ENCODE results near the gene FAM200B. TPM values are rescaled to one million over a fixed set of nuclear protein-coding genes. Genes with fewer than 3 reads are reported as not detected.
A peak's percentile ranks its signal among the peaks of the same experiment; 100 is the strongest.
"Not testable (repeated sequence)": the region's sequence is repeated elsewhere in the genome, so short reads cannot be mapped to it uniquely, and the experiment has no call there.

FAM200B gene
- total RNA-seq, 3 donors from 2014 or later: 34.7 to 66.9 (median 55.9) TPM

- H3K27me3 ChIP-seq: no peaks in the 10 kb centered on the region
- no peak overlapping the region for H3K4me3 ChIP-seq
- DNase-seq (ENCODE audit: low spot score in 2 of 2): no peak
- H3K27ac ChIP-seq: no peak overlapping the region
- intact Hi-C loops (cut with DNase I; ENCODE audit: low total_unique reads): no loop called here
- H3K9me3 ChIP-seq: no peaks in the 10 kb centered on the region
- H3K4me1 ChIP-seq: no peaks in the 10 kb centered on the region
- TF ChIP-seq CTCF (IDR thresholded peaks at IDR 0.05) (peak; percentile 47 to 74 (median 53)), POLR2AphosphoS5 (IDR thresholded peaks at IDR 0.05) (no peak), POLR2A (IDR thresholded peaks at IDR 0.05) (no peak)
- no peaks in the 10 kb centered on the region for H3K36me3 ChIP-seq
Observed at GRCh38 chr4:15729910-15730533, 48.4 kb downstream of the FAM200B start.

GRCh38 chr4:15733061-15733460 is 51.4 kb downstream of the FAM200B start:
- H3K9me3 ChIP-seq; H3K4me1 ChIP-seq; DNase-seq (ENCODE audit: low spot score in 2 of 2); H3K27me3 ChIP-seq; H3K4me3 ChIP-seq; H3K27ac ChIP-seq; H3K36me3 ChIP-seq; intact Hi-C loops (cut with DNase I; ENCODE audit: low total_unique reads): not testable (repeated sequence)

GRCh38 chr4:15735536-15735935 is 53.9 kb downstream of the FAM200B start:
- intact Hi-C loops (cut with DNase I; ENCODE audit: low total_unique reads): no loop called here
- DNase-seq (ENCODE audit: low spot score in 2 of 2): no peak
- no peak overlapping the region for H3K4me3 ChIP-seq
- no peak for TF ChIP-seq POLR2A (IDR thresholded peaks at IDR 0.05)
- no peak for TF ChIP-seq CTCF (IDR thresholded peaks at IDR 0.05)
- TF ChIP-seq POLR2AphosphoS5 (IDR thresholded peaks at IDR 0.05): no peak
- H3K36me3 ChIP-seq: no peaks in the 10 kb centered on the region
- H3K27ac ChIP-seq: no peak overlapping the region
- no peaks in the 10 kb centered on the region for H3K9me3 ChIP-seq
- no peaks in the 10 kb centered on the region for H3K27me3 ChIP-seq
- no peaks in the 10 kb centered on the region for H3K4me1 ChIP-seq

GRCh38 chr4:15736514-15737050 is 55.0 kb downstream of the FAM200B start:
- no peak overlapping the region for H3K27ac ChIP-seq
- no peak overlapping the region for H3K4me3 ChIP-seq
- no peaks in the 10 kb centered on the region for H3K27me3 ChIP-seq
- no peak for DNase-seq (ENCODE audit: low spot score in 2 of 2)
- no peaks in the 10 kb centered on the region for H3K9me3 ChIP-seq
- TF ChIP-seq POLR2A (IDR thresholded peaks at IDR 0.05) (no peak), POLR2AphosphoS5 (IDR thresholded peaks at IDR 0.05) (no peak), CTCF (IDR thresholded peaks at IDR 0.05) (no peak)
- intact Hi-C loops (cut with DNase I; ENCODE audit: low total_unique reads): no loop called here
- no peaks in the 10 kb centered on the region for H3K36me3 ChIP-seq
- H3K4me1 ChIP-seq: no peaks in the 10 kb centered on the region

- no peak for TF ChIP-seq POLR2AphosphoS5 (IDR thresholded peaks at IDR 0.05)
- no peak for TF ChIP-seq CTCF (IDR thresholded peaks at IDR 0.05)
- DNase-seq (ENCODE audit: low spot score in 2 of 2): no peak
- Histone ChIP-seq H3K4me1 (no peaks in the 10 kb centered on the region), H3K27me3 (no peaks in the 10 kb centered on the region), H3K36me3 (no peaks in the 10 kb centered on the region), H3K9me3 (no peaks in the 10 kb centered on the region), H3K4me3 (no peak overlapping the region), H3K27ac (no peak overlapping the region)
- intact Hi-C loops (cut with DNase I; ENCODE audit: low total_unique reads): no loop called here
Observed at GRCh38 chr4:15737255-15737654, 55.6 kb downstream of the FAM200B start.
